Measurements from ENCODE around the gene MICAL2.

MICAL2 gene

DNA sequence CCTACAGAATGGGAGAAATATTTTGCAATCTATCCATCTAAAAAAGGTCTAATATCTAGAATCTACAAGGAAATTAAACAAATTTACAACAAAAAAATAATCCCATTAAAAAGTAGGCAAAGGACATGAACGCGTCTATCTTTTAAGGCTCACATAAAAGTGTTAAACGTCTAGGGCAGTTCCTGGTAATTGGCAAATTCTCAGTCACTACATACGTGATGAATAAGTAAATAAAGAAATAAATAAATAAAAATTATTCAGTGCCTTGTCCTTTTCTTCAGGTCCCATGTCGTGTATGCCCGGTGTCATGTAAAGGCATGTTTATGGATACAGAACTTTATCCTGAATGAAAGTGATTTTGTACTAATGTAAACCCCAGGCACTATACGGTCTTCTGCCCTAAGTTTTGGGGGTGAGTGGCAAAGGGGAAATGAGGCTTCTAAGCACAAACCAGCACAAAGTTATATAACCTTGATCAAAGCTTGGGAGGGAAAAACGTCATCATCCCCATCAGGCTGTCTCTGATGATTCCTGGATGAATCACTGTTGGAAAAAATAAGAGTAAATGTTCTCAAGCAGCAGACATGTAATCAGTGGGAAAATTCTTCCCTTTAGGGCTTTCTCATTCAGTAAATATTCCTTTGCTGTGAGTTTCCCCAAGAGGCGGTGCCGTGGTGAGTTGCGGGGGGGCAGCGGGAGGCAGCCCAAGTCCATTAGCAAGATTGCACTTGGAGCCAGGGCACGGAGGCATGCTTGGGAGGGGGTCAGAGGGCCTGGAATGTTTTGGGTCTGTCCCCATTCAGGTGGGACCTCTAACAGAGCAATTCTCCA lies 30.4 kb upstream of the MICAL2 start:
- no peak for DNase-seq

DNA sequence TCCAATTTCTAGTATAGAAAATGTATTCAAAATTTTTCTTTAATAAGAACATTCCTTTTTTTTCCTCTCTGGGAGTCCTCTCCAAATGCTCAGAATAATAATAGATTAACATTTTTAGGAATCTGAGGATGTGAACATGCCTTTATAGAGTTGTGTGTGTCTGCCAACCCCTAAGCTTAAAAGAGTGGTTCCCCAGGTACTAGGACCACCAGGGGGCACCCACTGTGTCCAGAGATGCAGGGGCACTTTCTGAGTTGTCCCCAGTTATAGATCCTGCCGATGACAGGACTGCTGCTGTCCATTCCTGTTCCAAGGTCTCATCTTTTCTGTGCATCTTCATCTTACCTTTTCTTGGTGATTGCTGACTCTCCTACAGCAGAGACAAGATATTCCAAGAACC lies 27.0 kb upstream of the MICAL2 start:
- no peak for DNase-seq

DNA sequence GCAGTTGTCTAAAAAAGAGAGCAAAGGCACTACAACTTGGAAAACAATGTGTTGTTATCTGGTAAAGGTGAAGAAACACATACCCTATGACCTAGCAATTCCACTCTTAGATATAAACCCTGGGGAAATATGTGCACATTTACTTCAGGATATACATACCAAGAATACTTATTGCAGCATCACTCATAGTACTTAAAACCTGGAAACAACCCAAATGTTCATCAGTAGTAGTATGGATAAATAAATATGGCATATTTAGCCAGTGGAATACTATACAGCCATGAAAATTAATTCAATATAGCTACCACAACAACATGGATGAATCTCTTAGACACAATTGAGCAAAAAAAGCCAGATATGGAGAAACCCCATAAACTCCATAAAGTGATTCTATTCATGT lies 26.1 kb upstream of the MICAL2 start:
- no peak for DNase-seq

DNA sequence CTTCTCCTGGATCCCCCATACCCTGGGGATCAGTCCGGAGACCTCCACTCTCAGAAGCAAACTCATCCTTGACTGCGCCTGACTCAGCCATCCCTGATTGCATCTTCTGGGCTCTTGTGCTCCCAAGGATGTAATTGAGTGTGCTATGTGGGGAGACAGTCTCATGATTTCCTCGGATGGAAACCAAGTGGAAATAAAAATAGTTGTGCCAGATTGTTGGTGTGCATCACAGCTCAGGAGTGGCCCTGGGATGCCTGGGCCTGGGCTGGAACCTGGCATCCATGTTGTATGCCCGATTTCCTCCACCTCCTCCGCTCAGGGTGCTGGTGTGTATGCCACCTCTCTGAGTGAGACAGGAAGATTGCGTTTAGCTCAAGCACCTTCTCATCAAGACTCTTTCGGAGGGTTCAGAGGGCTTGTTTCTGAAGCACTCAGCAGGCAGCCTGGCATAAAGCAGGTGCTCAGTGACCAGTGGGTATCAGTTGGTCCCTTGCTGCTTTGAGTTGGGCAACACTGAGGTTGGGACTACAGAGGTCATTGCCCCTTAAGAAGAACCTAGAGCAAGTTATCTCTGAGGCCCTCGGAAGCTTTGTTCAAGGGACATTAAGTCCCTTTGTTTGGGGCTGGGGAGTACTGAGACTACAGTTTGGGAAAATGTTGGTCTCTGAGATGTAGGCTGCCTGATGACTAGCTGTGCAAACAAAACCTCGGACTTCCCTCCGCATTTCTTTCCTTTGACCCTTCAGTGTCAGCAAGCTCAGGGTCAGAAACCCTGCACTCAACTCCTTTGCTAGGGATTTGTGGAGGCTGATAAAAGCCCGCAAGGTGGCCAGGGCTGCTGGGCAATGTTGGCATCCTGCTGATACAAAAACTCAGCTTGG lies 24.8 kb upstream of the MICAL2 start:
- DNase-seq = no peak

DNA sequence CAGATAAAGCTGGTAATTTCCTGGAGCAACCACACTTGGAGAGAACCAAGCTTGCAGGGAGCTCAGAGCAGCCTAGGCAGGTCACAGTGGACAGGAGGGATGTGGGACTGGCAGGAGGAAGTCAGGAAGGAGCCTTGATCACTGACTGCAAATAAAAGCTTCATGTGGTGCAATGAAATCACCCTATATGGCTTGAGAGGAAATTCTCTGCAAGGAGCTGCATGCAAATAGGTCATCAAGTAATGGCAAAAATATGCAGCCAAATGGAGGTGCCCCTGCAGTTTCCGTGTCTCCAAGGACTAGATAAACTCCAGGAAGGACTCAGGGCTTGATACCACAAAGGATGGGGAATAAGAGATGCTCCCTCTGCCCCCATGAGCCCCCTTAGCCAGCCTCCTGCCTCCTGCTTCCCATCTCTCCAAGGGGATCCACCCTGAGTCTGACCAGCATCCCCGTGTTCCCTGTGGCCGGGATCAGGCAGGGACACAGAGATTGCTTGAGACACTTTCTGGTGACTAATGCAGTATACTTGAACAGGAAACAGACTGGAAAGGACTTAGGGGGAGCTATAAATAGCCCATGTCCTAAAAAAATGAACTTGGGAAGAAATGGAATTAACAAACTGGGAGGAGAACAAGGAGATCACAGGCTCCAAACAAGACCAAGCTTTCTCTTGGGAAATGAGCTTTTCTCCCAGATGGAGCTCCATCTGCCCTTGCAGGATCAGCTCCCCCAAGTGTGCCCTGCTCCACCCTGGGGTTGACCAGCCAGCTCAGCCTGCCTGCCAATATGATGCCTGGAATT lies 23.9 kb upstream of the MICAL2 start:
- DNase-seq = no peak

DNA sequence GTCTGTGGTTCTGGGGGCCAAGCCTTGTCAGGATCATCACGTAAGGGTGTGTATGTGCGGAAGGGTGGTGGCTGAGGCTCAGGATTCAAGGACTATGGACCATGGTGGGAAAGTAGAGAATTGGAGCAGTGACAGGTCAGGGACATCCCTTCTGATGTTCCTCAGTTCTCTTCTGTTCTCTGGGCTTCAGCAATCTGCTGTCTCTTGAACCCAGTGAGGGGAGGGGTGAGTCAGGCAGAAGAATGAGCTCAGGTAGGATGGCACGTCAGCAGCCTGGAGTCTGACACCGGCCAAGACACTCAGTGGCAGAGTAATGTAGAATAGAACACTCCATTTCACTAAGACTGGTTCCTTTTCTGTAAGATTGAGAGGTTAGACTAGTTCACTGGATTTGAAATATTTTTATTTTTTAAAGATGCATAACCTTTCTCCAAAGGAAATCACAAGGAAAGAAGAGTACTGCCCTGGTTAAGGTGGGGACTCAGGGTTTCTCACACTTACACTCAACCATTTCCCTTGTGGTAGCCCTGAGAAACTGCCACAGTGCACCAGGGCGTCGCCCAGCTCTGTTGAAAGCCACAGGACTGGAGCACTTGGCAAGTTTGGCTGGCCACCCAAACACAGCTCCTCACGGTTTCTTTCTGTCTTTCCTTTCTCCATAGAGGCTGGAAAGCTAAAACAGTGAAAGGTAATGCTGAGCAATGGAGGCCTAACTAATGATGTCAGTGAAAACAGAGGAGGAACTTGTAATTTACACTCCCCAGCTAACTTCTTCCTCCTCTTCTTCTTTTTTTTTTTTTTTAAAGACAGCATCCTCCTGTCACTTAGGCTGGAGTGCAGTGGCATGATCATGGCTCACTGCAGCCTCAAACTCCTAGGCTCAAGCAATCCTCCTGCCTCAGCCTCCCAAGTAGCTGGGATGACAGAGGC lies 23.1 kb upstream of the MICAL2 start:
- DNase-seq = no peak

DNA sequence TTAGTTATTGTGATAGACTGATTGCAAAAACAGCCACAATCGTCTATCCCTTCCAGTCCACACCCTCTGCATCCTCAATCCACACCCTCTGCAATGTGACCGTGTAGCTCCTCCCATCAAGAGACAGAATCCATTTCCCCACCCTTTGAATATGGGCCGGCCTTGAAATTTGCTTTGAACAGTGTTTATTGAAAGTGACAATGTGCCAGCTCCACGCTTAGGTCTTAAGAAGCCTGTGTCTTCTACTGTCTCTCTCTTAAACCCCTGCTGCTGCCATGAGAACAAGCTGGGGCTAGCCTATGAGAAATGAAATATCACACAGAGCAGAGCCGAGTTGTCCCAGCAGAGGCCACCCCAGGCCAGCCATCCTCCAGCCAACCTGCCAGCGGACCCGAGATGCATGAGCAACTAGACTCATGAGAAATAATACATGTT lies 22.3 kb upstream of the MICAL2 start:
- no peak for DNase-seq

DNA sequence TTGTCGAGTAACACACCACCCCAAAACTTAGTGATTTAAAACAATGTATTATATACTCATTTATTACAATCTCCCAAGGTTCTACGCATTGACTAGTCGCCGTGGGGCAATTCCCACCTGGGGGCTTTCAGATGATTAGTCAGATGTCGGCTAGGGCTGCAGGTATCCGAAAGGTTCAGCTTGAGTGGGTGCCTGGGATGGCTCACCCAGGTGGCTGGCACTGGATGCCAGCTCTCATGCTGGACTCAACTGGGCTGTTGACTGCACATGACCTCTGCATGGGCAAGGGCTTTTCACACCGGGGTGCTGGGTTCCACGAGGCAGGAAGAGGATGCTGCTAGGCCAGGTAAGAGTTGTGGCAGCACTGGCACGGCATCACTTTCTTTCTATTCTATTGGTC lies 21.9 kb upstream of the MICAL2 start:
- DNase-seq = no peak

DNA sequence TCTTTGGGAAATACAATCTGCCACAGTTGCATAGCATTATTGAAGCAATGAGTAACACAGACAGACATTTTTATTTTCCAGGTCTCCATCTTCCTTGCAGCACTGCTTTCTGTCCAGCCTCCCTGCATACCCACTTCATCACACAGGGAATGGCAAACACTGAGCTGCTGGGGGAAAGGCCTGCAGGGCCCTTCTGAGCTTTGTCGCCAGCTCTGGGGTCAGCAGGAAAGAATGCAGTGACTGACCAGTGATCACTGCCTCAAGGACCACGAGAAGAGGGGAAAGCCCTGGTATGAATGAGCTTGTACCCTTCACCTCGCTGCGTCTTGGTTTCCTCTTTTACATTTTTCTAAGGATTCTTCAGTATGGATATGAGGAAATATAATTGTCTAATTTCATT lies 21.3 kb upstream of the MICAL2 start:
- no peak for DNase-seq

DNA sequence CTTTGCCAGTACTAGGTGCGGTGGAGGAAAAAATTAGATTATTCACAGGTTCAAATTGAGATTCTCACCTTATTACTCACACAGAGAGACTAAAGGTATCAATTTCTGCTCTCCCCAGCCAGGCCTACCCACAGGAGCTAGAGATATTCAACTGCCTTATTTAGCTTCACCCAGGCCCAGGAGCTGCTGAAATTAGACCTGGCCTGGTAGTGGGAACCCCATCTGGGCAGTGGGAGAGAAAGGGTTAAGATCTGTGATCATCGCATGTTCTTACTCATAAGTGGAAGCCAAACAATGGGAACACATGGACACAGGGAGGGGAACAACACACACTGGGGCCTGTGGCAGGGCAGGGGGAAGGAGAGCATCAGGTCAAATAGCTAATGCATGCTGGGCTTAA lies 20.9 kb upstream of the MICAL2 start:
- no peak for DNase-seq

DNA sequence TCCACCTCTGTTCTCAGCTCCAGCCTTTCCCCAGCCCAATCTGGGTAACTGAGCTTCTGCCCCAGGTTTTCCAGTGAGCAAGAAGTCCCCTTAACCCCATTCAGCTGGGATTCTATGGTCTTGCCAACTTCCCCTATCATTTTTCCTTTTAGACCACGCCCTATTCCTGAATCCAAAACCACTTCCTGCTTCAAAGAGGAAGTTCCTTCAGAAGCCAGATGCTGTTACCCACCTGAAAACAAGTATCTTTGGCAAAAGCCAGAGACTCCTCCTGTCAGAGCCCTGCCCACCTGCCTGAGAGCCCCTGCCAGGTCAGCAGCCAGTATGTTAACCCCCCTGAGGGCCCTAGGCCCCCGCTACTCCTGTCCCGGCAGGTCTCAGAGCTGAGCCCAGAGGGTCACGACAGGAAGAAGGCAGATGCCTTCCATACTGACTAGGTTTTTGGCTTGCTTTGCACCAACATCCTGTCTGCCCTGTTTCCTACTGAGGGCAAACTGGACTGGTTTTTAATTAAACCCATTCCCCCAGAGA lies 20.3 kb upstream of the MICAL2 start:
- no peak for DNase-seq

DNA sequence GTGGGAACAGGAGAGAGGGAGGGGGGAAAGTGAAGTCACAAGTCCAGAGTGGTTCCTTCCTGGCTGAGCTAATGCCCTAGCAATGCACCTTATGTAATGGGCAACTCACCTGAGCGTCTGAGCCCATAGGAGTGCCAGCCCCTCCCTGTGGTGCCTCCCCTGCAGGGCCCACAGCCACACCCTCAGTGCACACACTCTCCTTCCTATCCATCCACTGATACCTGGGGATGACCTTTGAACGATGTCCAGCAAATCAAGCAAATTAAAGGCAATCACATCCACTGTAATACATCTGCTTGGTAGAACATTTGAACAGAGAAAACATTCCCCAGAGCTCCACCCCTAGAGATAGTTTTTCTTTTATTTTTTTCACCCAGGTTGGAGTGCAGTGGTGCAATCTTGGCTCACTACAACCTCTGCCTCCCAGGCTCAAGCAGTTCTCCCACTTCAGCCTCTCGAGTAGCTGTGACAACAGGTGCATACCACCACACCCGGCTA lies 19.6 kb upstream of the MICAL2 start:
- DNase-seq = no peak

DNA sequence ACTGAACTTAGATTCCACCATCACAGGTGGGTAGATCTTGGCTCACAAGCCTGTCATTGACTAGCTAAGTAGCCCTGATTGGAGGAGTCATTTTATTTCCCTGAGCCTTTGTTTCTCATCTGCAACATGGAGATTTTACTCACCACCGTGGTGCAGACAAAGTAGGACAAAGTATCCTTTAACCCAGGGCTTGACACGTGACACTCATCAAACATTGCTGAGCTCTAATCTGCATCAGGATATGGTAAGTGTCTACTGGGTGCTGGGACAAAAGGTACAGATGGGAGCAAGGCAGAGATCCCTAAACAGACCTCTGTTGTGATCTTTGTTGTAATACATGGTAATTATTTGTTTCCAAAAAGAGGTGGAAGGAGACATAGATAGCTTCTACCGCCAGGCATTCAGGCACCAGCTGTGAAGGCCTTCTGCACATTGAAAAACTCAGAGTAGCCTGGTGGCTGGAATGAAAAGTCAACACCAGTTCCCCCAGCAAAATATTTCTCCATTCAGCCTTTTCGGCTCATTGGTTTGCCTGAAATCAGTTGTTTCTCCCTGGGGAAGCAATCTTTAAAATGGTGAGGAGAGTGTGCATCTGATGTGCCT lies 18.3 kb upstream of the MICAL2 start:
- no peak for DNase-seq

DNA sequence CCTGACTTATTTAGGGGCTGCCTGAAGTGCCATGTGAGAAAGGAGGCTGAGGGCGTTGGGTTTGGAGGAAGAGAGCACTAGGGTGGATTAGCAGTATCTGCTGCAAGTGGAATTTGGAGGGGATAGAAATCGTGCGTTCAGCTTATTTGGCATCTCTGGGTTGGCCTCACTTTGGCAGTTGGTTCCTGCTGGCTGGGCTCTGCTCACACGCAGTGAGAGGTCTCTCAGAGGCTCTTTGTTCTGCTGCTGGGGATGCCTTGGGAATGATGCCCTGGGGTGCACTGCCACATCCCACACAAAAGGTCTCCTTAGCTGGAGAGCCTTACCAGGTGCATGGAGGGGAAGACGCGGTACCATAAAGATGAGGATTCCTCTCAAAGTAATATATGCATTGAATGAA lies 17.7 kb upstream of the MICAL2 start:
- DNase-seq = no peak

DNA sequence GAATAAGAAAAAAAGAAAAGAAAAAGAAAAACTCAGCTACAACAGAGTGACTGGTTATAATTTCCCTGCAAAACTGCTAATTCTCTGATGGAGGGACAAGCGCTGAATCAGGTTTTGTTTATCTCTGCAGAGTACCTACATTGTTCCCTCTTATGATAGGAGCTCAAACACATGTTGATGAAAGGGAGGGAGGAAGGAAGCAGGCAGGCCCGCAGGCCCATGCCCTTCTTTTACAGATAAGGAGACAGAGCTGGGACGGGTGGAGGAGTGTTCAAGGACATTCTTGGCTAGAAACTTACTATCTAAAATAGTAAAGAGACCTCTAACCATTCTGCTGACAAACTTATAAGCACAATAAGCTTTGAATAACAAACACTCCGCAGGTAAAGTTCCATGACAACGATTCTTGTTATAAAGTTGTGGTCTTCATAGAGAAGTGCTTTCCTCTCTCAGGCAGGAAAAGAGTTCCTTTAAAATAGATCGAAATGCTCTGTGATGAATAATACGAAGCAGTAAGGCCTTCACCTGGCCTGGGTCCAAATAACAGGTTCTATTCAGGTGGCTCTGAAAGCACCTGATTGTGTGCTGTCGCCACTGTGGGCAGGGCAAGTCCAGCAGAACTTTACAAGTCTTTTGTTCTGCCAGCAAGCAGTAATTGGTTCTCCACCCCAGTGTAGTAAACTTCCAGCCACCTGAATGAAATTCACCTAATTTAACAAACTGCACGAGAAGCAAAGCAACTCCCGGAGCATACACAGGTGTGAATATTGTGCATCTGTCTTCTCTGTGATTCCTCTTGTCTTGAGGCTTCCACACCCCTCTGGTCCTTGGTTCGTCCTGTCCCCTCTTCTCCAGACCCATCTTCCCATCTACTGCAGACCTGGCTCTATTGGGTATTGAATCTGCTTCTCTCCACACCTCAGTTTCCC lies 15.3 kb upstream of the MICAL2 start:
- DNase-seq = no peak

DNA sequence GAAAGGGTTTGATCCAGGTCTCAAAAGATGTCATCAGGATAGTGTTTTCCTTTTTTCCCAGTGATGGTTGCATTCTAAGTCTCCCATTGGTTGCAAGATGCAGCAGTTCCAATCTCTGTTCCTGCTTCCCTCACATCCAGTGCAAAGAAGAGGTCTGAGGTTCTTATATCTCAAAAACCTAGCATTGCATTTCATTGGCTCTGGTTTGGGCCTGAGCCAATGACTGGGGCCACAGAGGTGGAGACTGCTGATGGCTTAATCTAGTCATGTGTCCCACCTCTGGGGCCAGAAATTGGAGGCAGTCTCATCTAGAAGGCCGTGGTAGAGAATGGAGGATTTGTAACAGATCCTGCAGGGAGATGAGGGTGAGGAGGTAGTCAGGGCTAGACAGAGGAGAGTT lies 13.2 kb upstream of the MICAL2 start:
- no peak for DNase-seq

DNA sequence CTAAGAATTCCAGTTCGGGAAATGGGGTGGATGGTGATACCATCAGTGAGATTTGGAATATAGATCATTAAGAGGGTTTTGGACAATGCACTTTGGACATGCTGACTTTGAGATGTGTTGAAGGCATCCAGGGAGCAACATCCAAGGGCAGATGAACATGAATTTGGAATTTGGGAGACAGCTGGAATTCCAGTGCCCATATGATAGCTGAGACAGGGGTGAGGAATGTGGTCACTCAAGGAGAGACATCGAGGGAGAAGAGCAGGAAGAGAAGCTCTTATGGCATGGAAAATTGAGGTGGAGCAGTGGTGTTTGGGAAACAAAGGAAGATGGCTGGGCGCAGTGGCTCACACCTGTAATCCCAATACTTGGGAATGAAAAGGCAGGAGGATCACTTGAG lies 11.8 kb upstream of the MICAL2 start:
- no peak for DNase-seq

DNA sequence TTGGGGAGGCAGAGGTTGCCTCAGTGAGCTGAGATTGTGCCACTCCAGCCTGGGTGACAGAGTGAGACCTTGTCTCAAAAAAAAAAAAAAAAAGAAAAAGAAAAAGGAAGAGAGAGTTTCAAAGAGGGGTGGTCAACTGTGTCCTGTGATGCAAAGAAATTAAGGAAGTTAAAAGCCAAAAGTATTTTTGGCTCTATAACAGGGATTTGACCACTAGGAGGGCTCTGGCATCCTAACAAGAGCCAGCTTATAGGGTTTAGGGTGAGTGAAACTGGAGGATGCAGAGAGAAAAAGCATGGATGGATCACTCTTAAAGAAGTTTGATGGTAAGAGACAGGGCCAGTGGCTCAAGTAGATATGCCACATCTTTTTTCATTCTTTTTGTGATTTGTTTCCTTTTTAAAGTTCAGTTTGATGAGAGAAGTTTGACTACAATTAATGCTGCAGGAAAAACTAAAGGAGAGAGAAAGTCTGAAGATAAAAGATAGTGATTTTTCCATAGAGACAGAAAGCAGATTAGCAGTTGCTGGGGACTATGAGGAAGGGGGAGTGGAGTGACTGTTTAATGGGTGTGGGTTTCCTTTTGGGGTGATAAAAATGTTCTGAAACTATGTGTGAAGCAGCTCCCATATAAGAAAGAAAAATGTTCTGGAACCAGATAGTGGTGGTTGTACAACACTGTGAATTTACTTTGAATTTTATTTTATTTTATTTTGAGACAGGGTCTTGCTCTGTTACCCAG lies 11.1 kb upstream of the MICAL2 start:
- no peak for DNase-seq

DNA sequence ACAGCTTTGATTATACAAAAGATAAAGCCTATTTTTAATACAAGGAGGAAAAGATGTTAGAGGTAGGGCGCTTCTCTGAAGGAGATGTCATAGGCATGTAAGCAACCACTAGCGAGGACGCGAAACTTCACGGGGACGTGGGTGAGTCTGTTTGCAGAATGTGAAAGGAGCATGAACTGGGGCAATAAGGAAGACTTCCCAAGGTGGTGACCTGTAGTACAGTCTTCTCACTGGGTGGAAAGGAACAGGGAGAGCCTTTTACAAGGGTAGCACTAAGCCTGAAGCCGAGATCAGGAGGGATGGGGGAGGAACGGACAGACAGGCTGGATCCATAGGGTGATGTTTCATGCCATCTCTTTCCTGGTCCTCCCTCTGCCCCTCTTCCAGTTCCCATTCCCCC lies 10.0 kb upstream of the MICAL2 start:
- no peak for DNase-seq
